ENCODE results near the gene S100A16. TPM values are rescaled to one million over a fixed set of nuclear protein-coding genes. Genes with fewer than 3 reads are reported as not detected.

S100A16 gene
- total RNA-seq, 2 experiments from 2014 or later = not detected

DNA sequence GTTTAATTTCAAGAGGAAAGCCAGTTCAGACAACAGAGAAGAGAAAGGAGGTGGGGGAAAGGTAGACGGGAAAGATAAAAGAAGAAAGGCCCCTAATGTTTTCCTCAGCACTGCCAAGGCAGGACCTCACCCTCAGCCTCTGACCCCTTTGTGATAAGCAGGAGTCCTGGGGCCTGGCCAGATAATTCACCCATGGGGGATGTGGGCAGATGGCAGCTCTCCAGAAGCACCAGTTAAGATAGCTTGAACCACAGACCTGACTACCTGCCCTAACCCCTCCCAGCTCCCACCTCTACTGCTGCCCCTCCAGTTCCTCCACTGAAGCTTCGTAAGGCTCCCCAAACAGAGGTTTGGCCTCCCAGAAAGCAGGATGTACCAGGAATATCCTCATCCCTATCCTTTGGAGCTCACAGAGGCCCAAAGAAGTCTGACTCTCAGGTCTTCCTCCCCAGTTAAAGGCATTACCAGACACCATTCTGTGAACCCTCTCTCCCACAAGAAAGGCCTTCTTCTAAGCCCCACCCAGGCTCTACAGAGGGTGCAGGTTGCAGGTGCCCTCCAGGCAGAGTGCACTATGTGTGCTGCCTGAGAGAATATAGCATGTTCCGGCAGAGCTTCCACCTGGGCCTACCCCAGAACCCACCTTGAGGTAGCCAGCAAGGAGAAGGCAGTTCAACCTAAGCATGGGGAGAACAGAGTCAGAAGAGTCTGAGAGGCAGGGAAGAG lies 36.4 kb upstream of the S100A16 start:
- no peak for DNase-seq (ENCODE audit: low spot score)
- POLR2A ChIA-PET = interaction anchor here (0.8 to 1.2 kb wide), 2 partner anchors 11 to 15 kb away, joined by 3 read pairs; partner anchors contain the start of gene CHTOP
- Histone ChIP-seq H3K4me2 (ENCODE audit: low read length) (no peak overlapping the region), H2AFZ (ENCODE audit: low read length) (no peak overlapping the region), H3K27ac (ENCODE audit: low read depth, low read length, poor library complexity, severe bottlenecking) (no peak overlapping the region), H3K79me2 (ENCODE audit: insufficient read depth, low read depth, low read length) (no peaks in the 10 kb centered on the region), H3K4me1 (ENCODE audit: insufficient read depth, low read length, poor library complexity, severe bottlenecking) (no peaks in the 10 kb centered on the region), H3K9me2 (ENCODE audit: insufficient read depth, low read length) (no peaks in the 10 kb centered on the region), H3K4me3 (ENCODE audit: low read depth, low read length, poor library complexity, severe bottlenecking) (no peak overlapping the region), H4K20me1 (ENCODE audit: insufficient read depth, low read length) (no peaks in the 10 kb centered on the region), H3K36me3 (ENCODE audit: insufficient read depth, low read length) (peaks cover 33% of the 10 kb centered on the region), H3K9me3 (ENCODE audit: low read length) (no peaks in the 10 kb centered on the region)
- intact Hi-C loops (cut with micrococcal nuclease; ENCODE audit: unreplicated experiment) = no loop called here
- BruUV-seq (replicated peaks) = no TSS peak
- TF ChIP-seq EZH2phosphoT487 (IDR thresholded peaks at IDR 0.05; ENCODE audit: borderline replicate concordance, low read depth, low read length) = no peak
- TF ChIP-seq, protein P1, sequence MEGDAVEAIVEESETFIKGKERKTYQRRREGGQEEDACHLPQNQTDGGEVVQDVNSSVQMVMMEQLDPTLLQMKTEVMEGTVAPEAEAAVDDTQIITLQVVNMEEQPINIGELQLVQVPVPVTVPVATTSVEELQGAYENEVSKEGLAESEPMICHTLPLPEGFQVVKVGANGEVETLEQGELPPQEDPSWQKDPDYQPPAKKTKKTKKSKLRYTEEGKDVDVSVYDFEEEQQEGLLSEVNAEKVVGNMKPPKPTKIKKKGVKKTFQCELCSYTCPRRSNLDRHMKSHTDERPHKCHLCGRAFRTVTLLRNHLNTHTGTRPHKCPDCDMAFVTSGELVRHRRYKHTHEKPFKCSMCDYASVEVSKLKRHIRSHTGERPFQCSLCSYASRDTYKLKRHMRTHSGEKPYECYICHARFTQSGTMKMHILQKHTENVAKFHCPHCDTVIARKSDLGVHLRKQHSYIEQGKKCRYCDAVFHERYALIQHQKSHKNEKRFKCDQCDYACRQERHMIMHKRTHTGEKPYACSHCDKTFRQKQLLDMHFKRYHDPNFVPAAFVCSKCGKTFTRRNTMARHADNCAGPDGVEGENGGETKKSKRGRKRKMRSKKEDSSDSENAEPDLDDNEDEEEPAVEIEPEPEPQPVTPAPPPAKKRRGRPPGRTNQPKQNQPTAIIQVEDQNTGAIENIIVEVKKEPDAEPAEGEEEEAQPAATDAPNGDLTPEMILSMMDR (conservative IDR thresholded peaks at IDR 0.05; ENCODE audit: low read length) = no peak
- CTCF ChIA-PET (ENCODE audit: unreplicated experiment) = no interaction called here

DNA sequence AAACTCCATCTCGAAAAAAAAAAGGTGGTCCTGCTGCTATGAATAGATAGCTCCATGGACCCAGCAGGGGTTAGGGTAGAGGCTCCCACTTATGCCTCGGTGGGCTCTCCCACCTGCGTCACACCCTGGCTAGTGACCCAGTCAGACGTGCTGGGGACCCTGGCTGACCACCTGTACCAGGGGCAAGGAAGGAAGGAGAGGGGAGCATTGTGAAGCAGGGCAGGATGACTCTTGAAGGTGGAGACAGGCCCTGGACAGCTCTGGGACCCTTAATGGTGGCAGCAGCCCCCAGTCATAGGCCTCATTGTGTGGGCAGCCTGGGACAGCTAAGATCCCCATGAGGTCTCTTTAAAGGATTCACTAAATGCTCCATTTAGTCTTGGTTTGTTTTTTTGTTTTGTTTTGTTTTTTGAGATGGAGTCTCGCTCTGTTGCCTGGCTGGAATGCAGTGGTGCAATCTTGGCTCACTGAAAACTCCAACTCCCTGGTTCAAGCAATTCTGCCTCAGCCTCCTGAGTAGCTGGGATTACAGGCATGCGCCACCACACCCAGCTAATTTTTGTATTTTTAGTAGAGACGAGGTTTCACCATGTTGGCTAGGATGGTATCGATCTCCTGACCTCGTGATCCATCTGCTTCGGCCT lies 35.2 kb upstream of the S100A16 start:
- no peak for TF ChIP-seq EZH2phosphoT487 (IDR thresholded peaks at IDR 0.05; ENCODE audit: borderline replicate concordance, low read depth, low read length)
- TF ChIP-seq, protein P1 (conservative IDR thresholded peaks at IDR 0.05; ENCODE audit: low read length) = no peak
- no peak overlapping the region for H3K4me3 ChIP-seq (ENCODE audit: low read depth, low read length, poor library complexity, severe bottlenecking)
- no peak overlapping the region for H3K27ac ChIP-seq (ENCODE audit: low read depth, low read length, poor library complexity, severe bottlenecking)
- no peaks in the 10 kb centered on the region for H3K9me3 ChIP-seq (ENCODE audit: low read length)
- DNase-seq (ENCODE audit: low spot score) = no peak
- H3K4me2 ChIP-seq (ENCODE audit: low read length) = no peak overlapping the region
- H2AFZ ChIP-seq (ENCODE audit: low read length) = no peak overlapping the region
- intact Hi-C loops (cut with micrococcal nuclease; ENCODE audit: unreplicated experiment) = no loop called here
- no peaks in the 10 kb centered on the region for H3K9me2 ChIP-seq (ENCODE audit: insufficient read depth, low read length)
- peaks cover 44% of the 10 kb centered on the region for H3K36me3 ChIP-seq (ENCODE audit: insufficient read depth, low read length)
- H3K79me2 ChIP-seq (ENCODE audit: insufficient read depth, low read depth, low read length) = no peaks in the 10 kb centered on the region
- no peaks in the 10 kb centered on the region for H4K20me1 ChIP-seq (ENCODE audit: insufficient read depth, low read length)
- H3K4me1 ChIP-seq (ENCODE audit: insufficient read depth, low read length, poor library complexity, severe bottlenecking) = no peaks in the 10 kb centered on the region
- no TSS peak for BruUV-seq (replicated peaks)
- ChIA-PET CTCF (ENCODE audit: unreplicated experiment) (no interaction called here), POLR2A (interaction anchor here (0.6 kb wide), 1 partner anchor 107 kb away, joined by 4 read pairs; no protein-coding TSS in a partner anchor)

DNA sequence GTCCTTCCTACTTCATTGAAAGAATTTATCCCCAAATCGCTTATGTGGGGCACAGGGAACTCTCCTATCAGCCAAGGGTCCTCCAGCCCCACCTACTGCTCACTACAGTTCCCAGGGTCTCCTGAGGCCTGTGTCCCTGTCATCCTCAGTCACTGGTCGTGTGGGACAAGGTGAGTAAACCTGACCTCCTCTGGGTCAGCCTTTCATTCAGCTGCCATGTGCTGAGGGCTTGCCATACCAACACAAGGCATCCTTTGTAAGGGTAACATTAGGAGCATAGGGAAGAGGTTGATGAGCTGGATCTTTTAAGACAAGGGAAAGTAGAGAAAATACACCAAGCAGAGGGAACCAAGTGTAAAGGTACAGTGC lies 34.4 kb upstream of the S100A16 start:
- Histone ChIP-seq H3K9me3 (ENCODE audit: low read length) (no peaks in the 10 kb centered on the region), H3K4me1 (ENCODE audit: insufficient read depth, low read length, poor library complexity, severe bottlenecking) (no peaks in the 10 kb centered on the region), H3K4me3 (ENCODE audit: low read depth, low read length, poor library complexity, severe bottlenecking) (no peak overlapping the region), H3K79me2 (ENCODE audit: insufficient read depth, low read depth, low read length) (no peaks in the 10 kb centered on the region), H3K9me2 (ENCODE audit: insufficient read depth, low read length) (no peaks in the 10 kb centered on the region), H3K27ac (ENCODE audit: low read depth, low read length, poor library complexity, severe bottlenecking) (no peak overlapping the region), H4K20me1 (ENCODE audit: insufficient read depth, low read length) (no peaks in the 10 kb centered on the region), H3K4me2 (ENCODE audit: low read length) (no peak overlapping the region), H2AFZ (ENCODE audit: low read length) (no peak overlapping the region), H3K36me3 (ENCODE audit: insufficient read depth, low read length) (peaks cover 52% of the 10 kb centered on the region)
- intact Hi-C loops (cut with micrococcal nuclease; ENCODE audit: unreplicated experiment) = no loop called here
- TF ChIP-seq, protein P1 (conservative IDR thresholded peaks at IDR 0.05; ENCODE audit: low read length) = no peak
- no peak for TF ChIP-seq EZH2phosphoT487 (IDR thresholded peaks at IDR 0.05; ENCODE audit: borderline replicate concordance, low read depth, low read length)
- ChIA-PET POLR2A (interaction anchor here (0.6 kb wide), 2 partner anchors 10 to 108 kb away, joined by 3 to 4 read pairs; no protein-coding TSS in a partner anchor), CTCF (ENCODE audit: unreplicated experiment) (no interaction called here)
- no TSS peak for BruUV-seq (replicated peaks)
- no peak for DNase-seq (ENCODE audit: low spot score)
